HG03571 (cell line): ENCODE measurements around the gene KCTD15.
"Not testable (repeated sequence)": the region's sequence is repeated elsewhere in the genome, so short reads cannot be mapped to it uniquely, and the experiment has no call there.

ENCODE experiments used
- ATAC-seq: cut with Tn5 transposase; IDR thresholded peaks from one replicate; pipeline ENCODE4 v1.9.1; 2021; ENCODE audit not compliant: unreplicated experiment

Gene KCTD15

GRCh38 chr19:33813391-33814101 lies 16.9 kb downstream of the KCTD15 start:
- ATAC-seq = no peak

GRCh38 chr19:33814181-33815165 lies 17.8 kb downstream of the KCTD15 start:
- no peak for ATAC-seq

- ATAC-seq = no peak
Measured at GRCh38 chr19:33815380-33816340, 19.0 kb downstream of the KCTD15 start.

- ATAC-seq = no peak
Measured at GRCh38 chr19:33818411-33818810, 21.7 kb downstream of the KCTD15 start.

GRCh38 chr19:33819078-33819477 lies 22.4 kb downstream of the KCTD15 start:
- ATAC-seq = not testable (repeated sequence)

- no peak for ATAC-seq
Measured at GRCh38 chr19:33819506-33819879, 22.8 kb downstream of the KCTD15 start.

- ATAC-seq = no peak
Measured at GRCh38 chr19:33819880-33820781, 23.5 kb downstream of the KCTD15 start.

- no peak for ATAC-seq
Measured at GRCh38 chr19:33821871-33822270, 25.2 kb downstream of the KCTD15 start.

- ATAC-seq = no peak
Measured at GRCh38 chr19:33823341-33823740, 26.7 kb downstream of the KCTD15 start.

GRCh38 chr19:33825556-33825955 lies 28.9 kb downstream of the KCTD15 start:
- ATAC-seq = no peak

GRCh38 chr19:33826521-33826920 lies 29.9 kb downstream of the KCTD15 start:
- ATAC-seq = no peak

- no peak for ATAC-seq
Measured at GRCh38 chr19:33828266-33829075, 31.8 kb downstream of the KCTD15 start.

GRCh38 chr19:33830264-33830663 lies 33.6 kb downstream of the KCTD15 start:
- ATAC-seq = no peak

- ATAC-seq = no peak
Measured at GRCh38 chr19:33831825-33832224, 35.2 kb downstream of the KCTD15 start.

GRCh38 chr19:33832633-33833032 lies 36.0 kb downstream of the KCTD15 start:
- no peak for ATAC-seq

- no peak for ATAC-seq
Measured at GRCh38 chr19:33840382-33840781, 43.7 kb downstream of the KCTD15 start.

- ATAC-seq = no peak
Measured at GRCh38 chr19:33840783-33841182, 44.1 kb downstream of the KCTD15 start.

- no peak for ATAC-seq
Measured at GRCh38 chr19:33841685-33842084, 45.0 kb downstream of the KCTD15 start.

GRCh38 chr19:33844478-33844877 lies 47.8 kb downstream of the KCTD15 start:
- ATAC-seq = no peak
